ENCODE measurements around the gene TPRX2. TPM values are rescaled to one million over a fixed set of nuclear protein-coding genes. Genes with fewer than 3 reads are reported as not detected.
"Not testable (repeated sequence)": the region's sequence is repeated elsewhere in the genome, so short reads cannot be mapped to it uniquely, and the experiment has no call there.

The TPRX2 gene
- total and polyA plus RNA-seq, 9 donors = not detected

DNA sequence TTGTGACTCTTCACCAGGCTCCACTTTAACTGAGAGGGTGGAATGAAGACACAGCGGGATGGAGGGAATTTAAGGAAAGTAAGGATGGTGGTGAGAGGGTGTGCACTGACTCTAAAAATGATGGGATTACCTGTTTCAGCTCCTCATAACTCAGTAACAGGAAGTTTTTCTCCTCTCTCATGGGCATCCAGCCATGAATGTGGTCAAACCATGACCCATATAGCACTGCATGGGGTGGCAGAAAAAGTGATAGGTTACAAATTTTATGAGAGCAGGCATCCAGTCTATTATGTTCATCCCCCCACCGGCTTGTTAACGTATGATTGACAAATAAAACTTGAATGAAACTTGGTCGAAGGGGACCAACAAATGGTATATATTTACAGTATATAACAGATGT, 19.9 kb downstream of the TPRX2 start:
- intact Hi-C loops (cut with DNase I) = no loop called here

DNA sequence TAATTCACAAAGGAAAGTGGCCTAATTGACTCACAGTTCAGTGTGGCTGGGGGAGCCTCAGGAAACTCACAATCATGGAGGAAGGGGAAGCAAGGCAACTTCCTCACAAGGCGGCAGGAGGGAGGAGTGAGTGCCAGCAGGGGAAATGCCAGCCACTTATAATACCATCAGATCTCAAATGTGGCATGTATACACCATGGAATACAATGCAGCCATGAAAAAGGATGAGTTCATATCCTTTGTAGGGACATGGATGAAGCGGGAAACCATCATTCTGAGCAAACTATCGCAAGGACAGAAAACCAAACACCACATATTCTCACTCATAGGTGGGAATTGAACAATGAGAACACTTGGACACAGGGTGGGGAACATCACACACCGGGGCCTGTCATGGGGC, 20.4 kb downstream of the TPRX2 start:
- DNase-seq = not testable (repeated sequence)

More for the DNA sequence above, 19.9 kb downstream of the TPRX2 start:
- no peak for TF ChIP-seq EP300 (IDR thresholded peaks at IDR 0.05)
- no peak for TF ChIP-seq POLR2A (IDR thresholded peaks at IDR 0.05)
- TF ChIP-seq, protein P1, sequence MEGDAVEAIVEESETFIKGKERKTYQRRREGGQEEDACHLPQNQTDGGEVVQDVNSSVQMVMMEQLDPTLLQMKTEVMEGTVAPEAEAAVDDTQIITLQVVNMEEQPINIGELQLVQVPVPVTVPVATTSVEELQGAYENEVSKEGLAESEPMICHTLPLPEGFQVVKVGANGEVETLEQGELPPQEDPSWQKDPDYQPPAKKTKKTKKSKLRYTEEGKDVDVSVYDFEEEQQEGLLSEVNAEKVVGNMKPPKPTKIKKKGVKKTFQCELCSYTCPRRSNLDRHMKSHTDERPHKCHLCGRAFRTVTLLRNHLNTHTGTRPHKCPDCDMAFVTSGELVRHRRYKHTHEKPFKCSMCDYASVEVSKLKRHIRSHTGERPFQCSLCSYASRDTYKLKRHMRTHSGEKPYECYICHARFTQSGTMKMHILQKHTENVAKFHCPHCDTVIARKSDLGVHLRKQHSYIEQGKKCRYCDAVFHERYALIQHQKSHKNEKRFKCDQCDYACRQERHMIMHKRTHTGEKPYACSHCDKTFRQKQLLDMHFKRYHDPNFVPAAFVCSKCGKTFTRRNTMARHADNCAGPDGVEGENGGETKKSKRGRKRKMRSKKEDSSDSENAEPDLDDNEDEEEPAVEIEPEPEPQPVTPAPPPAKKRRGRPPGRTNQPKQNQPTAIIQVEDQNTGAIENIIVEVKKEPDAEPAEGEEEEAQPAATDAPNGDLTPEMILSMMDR (IDR thresholded peaks at IDR 0.05) = no peak
- H3K27me3 ChIP-seq = no peaks in the 10 kb centered on the region
- H3K4me3 ChIP-seq = no peak overlapping the region
- DNase-seq = no peak
- WGBS, 3 donors = 81 to 96% (median 90%) methylated on average over 4 of the region's 4 CpGs
- H3K36me3 ChIP-seq = no peaks in the 10 kb centered on the region
- H3K4me1 ChIP-seq (ENCODE audit: insufficient read depth) = no peaks in the 10 kb centered on the region
- no peak overlapping the region for H3K27ac ChIP-seq
- H3K9me3 ChIP-seq = no peaks in the 10 kb centered on the region

GRCh38 chr19:47881757-47882156, 22.7 kb downstream of the TPRX2 start:
- H3K9me3 ChIP-seq = no peaks in the 10 kb centered on the region
- no peak overlapping the region for H3K27ac ChIP-seq
- intact Hi-C loops (cut with DNase I) = no loop called here
- no peaks in the 10 kb centered on the region for H3K36me3 ChIP-seq
- TF ChIP-seq POLR2A (IDR thresholded peaks at IDR 0.05) (no peak), EP300 (IDR thresholded peaks at IDR 0.05) (no peak)
- TF ChIP-seq, protein P1 (IDR thresholded peaks at IDR 0.05) = no peak
- 67 to 79% (median 78%) methylated on average over 5 of the region's 5 CpGs for WGBS, 3 donors
- H3K4me1 ChIP-seq (ENCODE audit: insufficient read depth) = no peaks in the 10 kb centered on the region
- no peaks in the 10 kb centered on the region for H3K27me3 ChIP-seq
- DNase-seq = no peak
- no peak overlapping the region for H3K4me3 ChIP-seq

More for the DNA sequence above, 20.4 kb downstream of the TPRX2 start:
- H3K9me3 ChIP-seq; intact Hi-C loops (cut with DNase I); H3K36me3 ChIP-seq; H3K27ac ChIP-seq; H3K27me3 ChIP-seq; H3K4me1 ChIP-seq (ENCODE audit: insufficient read depth); H3K4me3 ChIP-seq: not testable (repeated sequence)
- WGBS, 3 donors = 49 to 89% (median 68%) methylated on average over 4 of the region's 4 CpGs

DNA sequence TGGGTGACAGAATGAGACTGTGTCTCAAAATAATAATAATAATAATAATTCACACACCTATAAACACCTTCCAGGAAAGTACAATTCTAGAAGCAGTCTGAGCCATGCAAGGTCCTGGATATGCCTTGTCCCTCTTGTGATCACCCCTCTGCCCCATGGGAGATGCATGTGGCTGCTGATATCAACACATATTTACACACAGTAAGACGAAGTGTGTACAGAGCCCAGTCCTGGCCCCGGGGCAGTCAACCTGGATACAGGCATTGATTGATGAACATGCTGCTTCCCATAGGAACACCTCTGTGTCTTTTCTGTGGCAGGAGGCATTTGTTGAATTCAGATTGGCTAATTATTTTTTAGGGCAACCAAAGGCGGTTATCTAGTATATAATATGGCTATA, 23.9 kb downstream of the TPRX2 start:
- 66 to 83% (median 79%) methylated on average over 3 of the region's 3 CpGs for WGBS, 3 donors
- no peak overlapping the region for H3K27ac ChIP-seq
- H3K27me3 ChIP-seq = no peaks in the 10 kb centered on the region
- TF ChIP-seq, protein P1 (IDR thresholded peaks at IDR 0.05) = no peak
- TF ChIP-seq POLR2A (IDR thresholded peaks at IDR 0.05) = no peak
- no peak for TF ChIP-seq EP300 (IDR thresholded peaks at IDR 0.05)
- intact Hi-C loops (cut with DNase I) = no loop called here
- no peaks in the 10 kb centered on the region for H3K4me1 ChIP-seq (ENCODE audit: insufficient read depth)
- no peak for DNase-seq
- H3K4me3 ChIP-seq = no peak overlapping the region
- no peaks in the 10 kb centered on the region for H3K36me3 ChIP-seq
- no peaks in the 10 kb centered on the region for H3K9me3 ChIP-seq

- TF ChIP-seq, protein P1 (IDR thresholded peaks at IDR 0.05) = no peak
- no peak for TF ChIP-seq POLR2A (IDR thresholded peaks at IDR 0.05)
- no peak for TF ChIP-seq EP300 (IDR thresholded peaks at IDR 0.05)
- WGBS, 3 donors = 79 to 83% (median 79%) methylated on average over 5 of the region's 5 CpGs
- H3K9me3 ChIP-seq = no peaks in the 10 kb centered on the region
- intact Hi-C loops (cut with DNase I) = no loop called here
- DNase-seq = no peak
- no peaks in the 10 kb centered on the region for H3K27me3 ChIP-seq
- no peaks in the 10 kb centered on the region for H3K4me1 ChIP-seq (ENCODE audit: insufficient read depth)
- no peak overlapping the region for H3K27ac ChIP-seq
- H3K36me3 ChIP-seq = no peaks in the 10 kb centered on the region
- no peak overlapping the region for H3K4me3 ChIP-seq
Observed at GRCh38 chr19:47885067-47885463, 26.0 kb downstream of the TPRX2 start.
